Uterus (tissue), 2 donors: ENCODE measurements around the gene S1PR4.

Source experiments
- POLR2A ChIP-seq, 2 donors: fragments of 450-650 bp; IDR thresholded peaks; one replicate each; pipeline ENCODE4 v1.6.1; 2016; ENCODE audit warnings: antibody characterized with exemption in 2 of 2, mild to moderate bottlenecking in 1 of 2, moderate library complexity in 1 of 2
- TF ChIP-seq, protein P1 (sequence below), 4 experiments: fragments of 200-600 bp in 2 of 4; fragments of 450-650 bp in 2 of 4; sonication (generic) in 2 of 4; IDR thresholded peaks; one replicate each; pipeline ENCODE4 v1.5.1; 2016 to 2019; ENCODE audit warnings: antibody characterized with exemption in 4 of 4, mild to moderate bottlenecking in 2 of 4, moderate library complexity in 1 of 4

DNA sequence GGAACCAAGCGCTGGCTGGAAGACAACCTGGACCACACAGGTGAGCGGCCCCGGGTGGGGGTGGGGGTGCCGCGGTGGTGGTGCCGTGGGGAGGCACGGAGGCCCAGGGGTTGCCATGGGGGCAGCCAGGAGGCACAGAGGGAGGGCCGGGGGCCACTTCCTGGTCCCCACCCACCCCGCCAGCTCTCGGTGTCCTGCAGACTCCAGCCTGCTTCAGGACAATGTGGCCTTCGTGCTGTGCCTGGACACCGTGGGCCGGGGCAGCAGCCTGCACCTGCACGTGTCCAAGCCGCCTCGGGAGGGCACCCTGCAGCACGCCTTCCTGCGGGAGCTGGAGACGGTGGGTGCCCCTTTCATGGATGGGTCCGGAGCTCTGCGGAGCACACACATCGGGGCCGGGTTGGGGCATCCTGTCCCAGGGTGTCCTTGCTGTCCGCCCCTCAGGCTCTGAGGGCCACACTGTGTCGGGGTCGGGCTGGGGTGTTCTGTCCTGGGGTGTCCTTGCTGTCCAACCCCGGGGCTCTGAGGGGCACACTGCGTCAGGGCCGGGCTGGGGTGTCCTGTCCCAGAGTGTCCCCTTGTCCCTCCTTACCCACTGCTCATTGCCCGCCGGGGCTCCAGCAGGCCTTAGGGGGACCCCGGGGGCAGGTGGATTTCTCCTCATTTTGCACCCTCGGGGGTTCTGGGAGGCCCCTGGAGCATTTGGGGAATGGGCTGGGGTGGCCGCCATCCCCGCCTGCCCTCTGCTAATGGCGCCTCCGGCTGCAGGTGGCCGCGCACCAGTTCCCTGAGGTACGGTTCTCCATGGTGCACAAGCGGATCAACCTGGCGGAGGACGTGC, 25.5 kb downstream of the S1PR4 start:
- TF ChIP-seq, protein P1, sequence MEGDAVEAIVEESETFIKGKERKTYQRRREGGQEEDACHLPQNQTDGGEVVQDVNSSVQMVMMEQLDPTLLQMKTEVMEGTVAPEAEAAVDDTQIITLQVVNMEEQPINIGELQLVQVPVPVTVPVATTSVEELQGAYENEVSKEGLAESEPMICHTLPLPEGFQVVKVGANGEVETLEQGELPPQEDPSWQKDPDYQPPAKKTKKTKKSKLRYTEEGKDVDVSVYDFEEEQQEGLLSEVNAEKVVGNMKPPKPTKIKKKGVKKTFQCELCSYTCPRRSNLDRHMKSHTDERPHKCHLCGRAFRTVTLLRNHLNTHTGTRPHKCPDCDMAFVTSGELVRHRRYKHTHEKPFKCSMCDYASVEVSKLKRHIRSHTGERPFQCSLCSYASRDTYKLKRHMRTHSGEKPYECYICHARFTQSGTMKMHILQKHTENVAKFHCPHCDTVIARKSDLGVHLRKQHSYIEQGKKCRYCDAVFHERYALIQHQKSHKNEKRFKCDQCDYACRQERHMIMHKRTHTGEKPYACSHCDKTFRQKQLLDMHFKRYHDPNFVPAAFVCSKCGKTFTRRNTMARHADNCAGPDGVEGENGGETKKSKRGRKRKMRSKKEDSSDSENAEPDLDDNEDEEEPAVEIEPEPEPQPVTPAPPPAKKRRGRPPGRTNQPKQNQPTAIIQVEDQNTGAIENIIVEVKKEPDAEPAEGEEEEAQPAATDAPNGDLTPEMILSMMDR (IDR thresholded peaks at IDR 0.05): no peak
- no peak for TF ChIP-seq POLR2A (IDR thresholded peaks at IDR 0.05)
